ENCODE measurements around the gene CFAP251.

The CFAP251 gene

DNA sequence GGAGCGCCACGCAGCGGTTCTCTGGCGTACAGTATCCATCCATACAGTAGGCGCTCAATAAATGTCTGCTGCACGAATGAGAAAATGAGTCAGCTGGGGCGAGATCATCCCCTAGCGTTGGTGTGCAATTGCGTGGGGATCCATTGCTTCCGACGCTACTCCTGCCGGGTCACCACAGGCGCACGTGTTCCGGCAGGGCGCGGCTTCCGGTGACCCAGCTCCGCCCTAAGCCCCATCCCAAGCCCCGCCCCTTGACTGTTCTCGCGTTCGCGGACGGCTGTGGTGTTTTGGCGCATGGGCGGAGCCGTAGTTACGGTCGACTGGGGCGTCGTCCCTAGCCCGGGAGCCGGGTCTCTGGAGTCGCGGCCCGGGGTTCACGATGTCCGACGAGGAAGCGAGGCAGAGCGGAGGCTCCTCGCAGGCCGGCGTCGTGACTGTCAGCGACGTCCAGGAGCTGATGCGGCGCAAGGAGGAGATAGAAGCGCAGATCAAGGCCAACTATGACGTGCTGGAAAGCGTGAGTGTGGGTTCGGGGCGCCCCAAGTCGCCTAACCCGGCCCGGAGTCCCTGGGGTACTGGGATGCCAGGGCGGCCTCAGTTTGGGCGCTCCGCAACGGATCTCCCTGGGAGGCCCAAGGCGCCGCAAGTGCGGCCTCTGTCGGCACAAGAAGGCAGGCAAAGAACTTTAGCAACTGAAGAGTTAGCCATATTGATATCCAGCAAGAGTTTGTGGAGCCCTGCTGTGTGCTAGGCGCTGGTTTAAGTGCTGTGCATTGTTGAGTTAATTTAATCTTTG lies 29.7 kb upstream of the CFAP251 start, which contains the start of gene PSMD9 (continued):
- no peak for TF ChIP-seq PRDM2 (tag by site-specific recombination; IDR thresholded peaks at IDR 0.05; ENCODE audit: borderline replicate concordance)
- TF ChIP-seq ZNF600 (tag by site-specific recombination; IDR thresholded peaks at IDR 0.05), result peak; percentile 99
- TF ChIP-seq ZNF514 (tag by site-specific recombination; IDR thresholded peaks at IDR 0.05), result no peak
- TF ChIP-seq HOXD13 (CRISPR knock-in tag; IDR thresholded peaks at IDR 0.05; ENCODE audit: borderline replicate concordance), result no peak
- TF ChIP-seq ZSCAN30 (tag by site-specific recombination; IDR thresholded peaks at IDR 0.05), result peak; percentile 99
- no peak for TF ChIP-seq ZNF544 (tag by site-specific recombination; IDR thresholded peaks at IDR 0.05)
- no peak for TF ChIP-seq ZNF221 (tag by site-specific recombination; IDR thresholded peaks at IDR 0.05; ENCODE audit: borderline replicate concordance)
- TF ChIP-seq PRDM6 (tag by site-specific recombination; IDR thresholded peaks at IDR 0.05), result no peak
- no peak for TF ChIP-seq ZNF530 (tag by site-specific recombination; IDR thresholded peaks at IDR 0.05; ENCODE audit: low read depth)
- TF ChIP-seq KLF7 (tag by site-specific recombination; IDR thresholded peaks at IDR 0.05; ENCODE audit: borderline replicate concordance), result peak; percentile 99
- TF ChIP-seq ZNF37A (tag by site-specific recombination; IDR thresholded peaks at IDR 0.05), result no peak
- TF ChIP-seq KLF10 (tag by site-specific recombination; IDR thresholded peaks at IDR 0.05), result peak; percentile 64
- TF ChIP-seq ZNF280D (tag by site-specific recombination; IDR thresholded peaks at IDR 0.05), result peak; percentile 32; the same call in 1 of the 2 replicates
- TF ChIP-seq ZNF426 (tag by site-specific recombination; IDR thresholded peaks at IDR 0.05), result no peak
- TF ChIP-seq ZIC2 (tag by site-specific recombination; IDR thresholded peaks at IDR 0.05), result peak; percentile 71
- no peak for TF ChIP-seq ZNF747 (tag by site-specific recombination; IDR thresholded peaks at IDR 0.05)
- no peak for TF ChIP-seq ZNF701 (tag by site-specific recombination; IDR thresholded peaks at IDR 0.05)
- TF ChIP-seq, protein P1, sequence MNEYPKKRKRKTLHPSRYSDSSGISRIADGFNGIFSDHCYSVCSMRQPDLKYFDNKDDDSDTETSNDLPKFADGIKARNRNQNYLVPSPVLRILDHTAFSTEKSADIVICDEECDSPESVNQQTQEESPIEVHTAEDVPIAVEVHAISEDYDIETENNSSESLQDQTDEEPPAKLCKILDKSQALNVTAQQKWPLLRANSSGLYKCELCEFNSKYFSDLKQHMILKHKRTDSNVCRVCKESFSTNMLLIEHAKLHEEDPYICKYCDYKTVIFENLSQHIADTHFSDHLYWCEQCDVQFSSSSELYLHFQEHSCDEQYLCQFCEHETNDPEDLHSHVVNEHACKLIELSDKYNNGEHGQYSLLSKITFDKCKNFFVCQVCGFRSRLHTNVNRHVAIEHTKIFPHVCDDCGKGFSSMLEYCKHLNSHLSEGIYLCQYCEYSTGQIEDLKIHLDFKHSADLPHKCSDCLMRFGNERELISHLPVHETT (tag by site-specific recombination; IDR thresholded peaks at IDR 0.05), result 0 out of 2 replicates have a peak, but pooled peaks have one; percentile 31
- TF ChIP-seq ZNF184 (tag by site-specific recombination; IDR thresholded peaks at IDR 0.05), result 0 out of 2 replicates have a peak, but pooled peaks have one; percentile 57
- no peak for TF ChIP-seq MEIS1 (CRISPR knock-in tag; IDR thresholded peaks at IDR 0.05; ENCODE audit: borderline replicate concordance)
- TF ChIP-seq GLIS2 (tag by site-specific recombination; IDR thresholded peaks at IDR 0.05), result peak; percentile 52; the same call in 1 of the 2 replicates
- no peak for TF ChIP-seq ZNF837 (tag by site-specific recombination; IDR thresholded peaks at IDR 0.05)
- peak; percentile 90 for TF ChIP-seq SP7 (tag by site-specific recombination; IDR thresholded peaks at IDR 0.05)
- TF ChIP-seq, protein P2, sequence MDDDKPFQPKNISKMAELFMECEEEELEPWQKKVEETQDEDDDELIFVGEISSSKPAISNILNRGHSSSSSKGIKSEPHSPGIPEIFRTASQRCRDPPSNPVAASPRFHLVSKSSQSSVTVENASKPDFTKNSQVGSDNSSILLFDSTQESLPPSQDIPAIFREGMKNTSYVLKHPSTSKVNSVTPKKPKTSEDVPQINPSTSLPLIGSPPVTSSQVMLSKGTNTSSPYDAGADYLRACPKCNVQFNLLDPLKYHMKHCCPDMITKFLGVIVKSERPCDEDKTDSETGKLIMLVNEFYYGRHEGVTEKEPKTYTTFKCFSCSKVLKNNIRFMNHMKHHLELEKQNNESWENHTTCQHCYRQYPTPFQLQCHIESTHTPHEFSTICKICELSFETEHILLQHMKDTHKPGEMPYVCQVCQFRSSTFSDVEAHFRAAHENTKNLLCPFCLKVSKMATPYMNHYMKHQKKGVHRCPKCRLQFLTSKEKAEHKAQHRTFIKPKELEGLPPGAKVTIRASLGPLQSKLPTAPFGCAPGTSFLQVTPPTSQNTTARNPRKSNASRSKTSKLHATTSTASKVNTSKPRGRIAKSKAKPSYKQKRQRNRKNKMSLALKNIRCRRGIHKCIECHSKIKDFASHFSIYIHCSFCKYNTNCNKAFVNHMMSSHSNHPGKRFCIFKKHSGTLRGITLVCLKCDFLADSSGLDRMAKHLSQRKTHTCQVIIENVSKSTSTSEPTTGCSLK (tag by site-specific recombination; IDR thresholded peaks at IDR 0.05), result no peak
- TF ChIP-seq ZNF558 (tag by site-specific recombination; IDR thresholded peaks at IDR 0.05), result peak; percentile 32; the same call in 1 of the 2 replicates
- no peak for TF ChIP-seq ZNF596 (tag by site-specific recombination; IDR thresholded peaks at IDR 0.05)
